GM18951 (cell line): Measurements from ENCODE around the gene WBP1.
A peak's percentile ranks its signal among the peaks of the same experiment; 100 is the strongest.
"Not testable (repeated sequence)": the region's sequence is repeated elsewhere in the genome, so short reads cannot be mapped to it uniquely, and the experiment has no call there.

Experiments used
- POLR2A ChIP-seq: IDR thresholded peaks from 4 replicates; pipeline ENCODE4 v1.6.1; 2011; ENCODE audit warnings: mild to moderate bottlenecking; ENCODE audit not compliant: insufficient read length, insufficient read depth; ENCODE audit errors: extremely low read depth
- in situ Hi-C: fragments of 300-500 bp; cut with MboI; formaldehyde crosslinking; loops from one replicate; pipeline ENCODE4 v1.12.0; 2022; ENCODE audit warnings: low sequenced_read_pairs, mixed read lengths, inconsistent platforms; ENCODE audit not compliant: unreplicated experiment

WBP1 gene

DNA sequence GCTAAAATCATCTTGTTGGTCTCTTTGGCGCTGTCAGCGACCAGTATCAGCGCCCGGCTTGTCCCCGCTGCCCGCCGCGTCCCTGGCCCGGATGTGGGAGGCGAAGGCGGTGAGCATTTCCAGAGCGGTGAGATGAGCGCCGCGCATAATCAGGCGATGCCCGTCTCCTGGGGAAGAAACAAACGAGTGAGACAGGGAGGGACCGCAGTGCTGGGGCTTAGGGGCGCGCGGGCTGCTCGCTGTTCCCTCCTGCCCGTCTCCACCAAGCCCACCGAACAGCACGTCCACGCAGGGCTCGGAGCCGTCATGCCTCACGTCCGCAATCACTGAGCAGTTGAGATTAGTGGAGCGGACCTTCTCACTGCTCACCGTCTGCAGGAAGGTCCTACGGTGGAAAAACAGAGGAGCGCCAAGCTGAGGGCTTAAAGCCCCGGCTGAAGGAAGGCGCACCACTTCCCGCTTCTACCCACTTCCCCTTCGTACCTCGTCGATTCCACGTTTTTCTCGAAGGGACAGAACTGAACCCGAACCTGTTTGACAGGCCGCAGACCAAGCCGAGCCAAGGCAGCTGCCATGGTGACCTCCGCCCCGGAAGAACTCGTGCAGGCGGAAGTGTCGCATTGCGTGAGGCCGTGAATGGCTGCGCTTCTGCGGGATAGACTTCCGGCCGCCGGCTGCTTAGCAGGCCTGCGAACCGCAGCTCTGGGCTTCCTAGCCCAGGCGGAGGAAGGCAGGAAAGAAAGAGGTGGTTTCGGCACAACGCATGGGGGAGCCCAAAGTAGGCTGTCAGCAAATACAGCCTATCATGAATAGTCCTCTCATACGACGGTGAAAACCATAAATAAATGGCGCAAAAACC is 14.1 kb downstream of the WBP1 start, which contains the start of gene MRPL53:
Gene MRPL53 (minus strand): TSS at position 595 of the 859 bp plus-strand sequence. CDS start 20 bp downstream, at position 575.
- in situ Hi-C loops, result no loop called here
- peak; percentile 87 for TF ChIP-seq POLR2A

DNA sequence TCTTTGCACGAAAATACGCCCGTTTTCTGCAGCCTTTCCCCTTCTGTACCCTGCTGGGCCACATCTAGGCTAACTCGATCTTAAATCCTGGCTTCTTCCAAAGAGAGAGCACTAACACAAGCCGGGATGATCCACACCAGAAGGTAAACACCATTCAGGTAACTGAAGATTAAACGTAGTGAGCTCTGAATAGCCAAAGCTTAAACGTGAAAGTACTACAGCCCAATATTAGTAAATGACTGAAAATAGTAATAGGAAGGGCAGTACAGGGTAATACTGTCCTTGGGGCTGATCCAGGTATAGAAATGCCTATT is 14.7 kb downstream of the WBP1 start:
- in situ Hi-C loops, result no loop called here
- TF ChIP-seq POLR2A, result no peak

DNA sequence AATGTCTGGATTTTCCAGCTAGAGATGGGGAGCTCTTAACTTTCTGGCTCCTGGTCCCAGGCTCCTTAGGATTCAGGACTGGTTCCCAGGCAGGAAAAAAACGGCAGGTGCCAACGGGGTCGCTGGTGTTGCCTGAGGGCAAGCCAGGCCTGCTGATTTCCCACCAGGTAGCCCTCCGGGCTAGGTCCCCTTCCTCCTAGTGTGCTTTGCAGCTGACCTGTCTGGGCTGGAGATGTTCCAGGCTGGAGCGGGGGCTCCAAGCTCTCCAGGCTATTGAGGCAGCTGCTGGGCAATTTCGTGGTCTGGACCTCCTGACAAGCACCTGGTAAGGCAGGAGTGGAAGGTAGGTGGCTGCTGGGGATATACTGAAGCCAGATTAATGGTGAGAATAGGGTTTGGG is 16.2 kb downstream of the WBP1 start:
- TF ChIP-seq POLR2A, result no peak
- in situ Hi-C loops, result no loop called here

DNA sequence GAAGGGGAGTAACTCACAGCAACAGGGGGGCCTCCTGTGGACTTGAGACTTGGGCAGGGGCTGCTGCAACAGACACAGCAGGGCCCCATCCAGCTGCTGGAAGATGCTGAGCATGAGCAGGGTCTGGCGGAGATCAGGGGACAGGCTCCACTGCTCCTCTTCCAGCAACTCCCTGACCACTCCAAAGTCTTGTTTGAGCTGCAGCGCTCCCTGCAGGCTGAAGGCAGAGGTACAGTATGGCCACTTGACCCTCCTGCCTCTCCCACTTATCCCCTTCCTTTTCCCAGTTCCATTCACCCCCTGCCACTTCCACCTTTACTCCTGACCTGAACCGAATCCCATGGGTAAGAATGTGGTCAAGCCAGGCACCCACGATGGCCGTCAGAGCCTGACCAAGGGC is 16.7 kb downstream of the WBP1 start:
- TF ChIP-seq POLR2A, result no peak
- in situ Hi-C loops, result no loop called here

DNA sequence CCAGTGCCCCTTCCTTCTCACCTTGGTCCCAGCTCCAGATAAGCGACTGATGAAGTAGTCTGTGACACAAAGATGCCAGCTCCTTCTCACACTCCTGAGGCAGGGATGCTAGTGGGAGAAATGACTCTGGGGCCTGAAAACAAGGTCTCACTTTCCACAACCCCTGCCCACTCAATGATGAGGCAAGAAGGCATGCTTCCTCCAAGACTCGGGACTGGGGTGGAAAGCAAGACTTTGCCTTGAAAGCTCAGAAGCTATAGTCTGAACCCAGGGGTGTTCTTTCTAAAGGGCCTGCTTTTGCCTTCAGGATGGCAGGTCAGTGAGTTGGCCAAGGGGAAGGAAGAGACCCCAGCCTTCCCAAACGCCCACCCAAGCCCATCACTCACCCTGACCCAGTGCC is 23.2 kb downstream of the WBP1 start:
- in situ Hi-C loops, result no loop called here
- TF ChIP-seq POLR2A, result no peak

DNA sequence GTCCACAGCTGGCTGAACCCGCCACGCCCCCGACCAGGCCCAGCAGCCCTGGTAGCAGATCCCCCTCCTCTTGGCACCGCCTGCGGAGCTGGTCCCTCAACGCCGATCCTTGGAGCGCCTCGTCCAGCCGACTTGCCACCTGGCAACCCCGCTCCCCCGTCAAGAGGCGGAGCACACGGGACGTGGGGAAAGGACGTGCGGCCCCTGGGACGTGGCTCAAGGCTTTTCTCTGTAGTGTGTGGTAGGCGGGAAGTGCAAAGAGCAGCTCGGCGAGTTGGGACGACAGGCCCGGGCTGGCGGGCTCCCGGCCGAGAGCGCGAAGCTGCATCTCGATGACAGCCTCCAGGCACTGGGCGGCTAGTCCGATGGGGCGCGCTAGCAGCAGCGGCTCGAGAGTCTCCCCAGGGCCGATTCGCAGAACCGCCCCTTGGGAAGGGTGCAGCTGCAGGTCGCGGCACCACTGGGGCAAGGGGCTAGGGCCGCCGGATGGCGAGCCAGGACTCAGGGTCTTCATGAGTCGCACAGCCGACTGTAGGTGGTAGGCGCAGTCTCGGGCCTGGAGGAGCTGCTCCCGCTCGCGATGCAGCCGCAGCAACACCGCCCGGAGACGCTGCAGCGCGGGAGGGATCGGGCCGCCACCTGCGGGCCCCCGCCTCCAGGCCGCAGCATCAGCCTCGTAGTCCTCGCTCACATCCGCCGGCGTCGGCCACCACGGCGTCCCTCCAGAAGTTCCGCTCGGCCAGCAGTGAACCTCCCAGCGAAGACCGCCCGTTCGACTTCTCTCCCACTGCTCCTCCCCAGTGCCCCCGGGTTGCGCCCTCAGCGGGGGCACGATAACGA is 23.9 kb downstream of the WBP1 start:
- in situ Hi-C loops, result no loop called here
- no peak for TF ChIP-seq POLR2A

DNA sequence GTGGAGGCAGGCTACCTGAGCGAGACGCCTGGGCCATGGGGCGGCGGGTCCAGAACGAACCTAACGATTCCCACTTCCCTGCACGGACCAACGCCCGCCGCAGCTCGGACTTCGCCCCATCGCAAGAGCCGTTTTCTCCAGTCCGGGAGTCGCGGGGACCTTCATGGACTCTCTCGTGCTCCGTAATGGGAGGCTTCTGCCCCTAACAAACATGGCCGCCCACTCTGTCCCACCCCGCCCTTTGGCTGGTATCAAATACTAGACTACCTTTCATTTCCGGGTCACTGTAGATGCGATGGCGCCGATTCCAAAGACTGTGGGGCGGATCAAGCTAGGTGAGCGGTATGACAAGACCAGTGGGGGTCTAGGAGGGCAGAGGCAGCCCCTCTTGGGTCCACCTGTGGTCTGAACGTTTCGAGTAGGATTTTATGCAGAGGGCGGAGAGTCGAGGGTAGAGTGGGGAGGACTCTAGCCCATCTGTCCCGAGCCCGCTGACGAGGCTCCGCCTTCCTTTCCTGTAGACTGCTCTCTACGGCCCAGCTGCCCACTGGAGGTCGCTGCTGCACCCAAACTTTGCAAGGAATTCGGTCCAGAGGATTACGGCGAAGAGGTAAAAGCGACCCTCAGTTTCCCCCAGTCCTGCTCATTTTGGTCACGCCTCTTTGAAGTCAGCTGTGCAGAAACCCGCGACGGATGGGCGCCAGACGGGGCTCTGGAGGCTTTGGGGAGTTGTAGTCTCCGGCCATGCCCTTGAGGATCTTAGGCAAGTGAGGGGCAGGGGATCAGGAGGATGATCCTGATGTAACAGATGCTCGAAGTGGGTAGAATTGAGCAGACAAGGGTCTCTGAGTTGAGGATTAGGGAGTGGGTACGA is 24.8 kb downstream of the WBP1 start, which contains the start of the genes CCDC142 and TTC31:
Gene CCDC142 (minus strand): TSS at position 198 of the 874 bp plus-strand sequence. CDS start 161 bp downstream, at position 37.
Gene TTC31 (plus strand): TSS at position 281 of the 874 bp plus-strand sequence. CDS start 15 bp downstream, at position 296.
- in situ Hi-C loops, result no loop called here
- TF ChIP-seq POLR2A, result peak; percentile 77

DNA sequence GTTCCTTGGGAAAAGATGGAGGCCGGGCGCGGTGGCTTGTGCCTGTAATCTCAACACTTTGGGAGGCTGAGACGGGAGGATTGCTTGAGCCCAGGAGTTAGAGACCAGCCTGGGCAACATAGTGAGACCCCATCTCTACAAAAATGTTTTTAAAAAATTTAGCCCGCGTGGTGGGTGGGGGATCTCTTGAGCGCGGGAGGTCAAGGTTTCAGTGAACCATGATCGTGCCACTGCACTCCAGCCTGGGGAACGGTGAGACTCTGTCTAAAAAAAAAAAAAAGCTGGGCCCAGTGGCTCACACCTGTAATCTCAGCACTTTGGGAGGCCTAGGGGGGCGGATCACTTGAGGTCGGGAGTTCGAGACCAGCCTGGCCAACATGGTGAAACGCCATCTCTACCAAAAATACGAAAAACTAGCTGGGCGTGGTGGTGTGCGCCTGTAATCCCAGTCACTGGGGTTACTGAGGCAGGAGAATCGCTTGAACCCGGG is 25.5 kb downstream of the WBP1 start:
- in situ Hi-C loops, result not testable (repeated sequence)

DNA sequence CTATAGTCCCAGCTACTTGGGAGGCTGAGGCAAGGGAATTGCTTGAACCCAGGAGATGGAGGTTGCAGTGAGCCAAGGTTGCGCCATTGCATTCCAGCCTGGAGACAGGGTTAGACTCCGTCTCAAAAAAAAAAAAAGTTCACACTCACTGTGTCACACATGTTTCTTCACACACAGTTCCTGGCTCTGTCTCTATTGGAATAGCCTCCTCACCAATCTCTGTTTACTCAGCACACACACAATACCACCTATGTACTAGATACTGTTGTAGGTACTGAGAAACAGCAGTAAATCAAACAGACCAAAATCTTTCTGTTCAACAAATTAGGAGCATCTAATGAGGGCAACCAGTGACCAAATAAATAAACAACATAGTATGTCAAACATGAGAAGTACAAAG is 27.9 kb downstream of the WBP1 start:
- in situ Hi-C loops, result no loop called here
- TF ChIP-seq POLR2A, result no peak

DNA sequence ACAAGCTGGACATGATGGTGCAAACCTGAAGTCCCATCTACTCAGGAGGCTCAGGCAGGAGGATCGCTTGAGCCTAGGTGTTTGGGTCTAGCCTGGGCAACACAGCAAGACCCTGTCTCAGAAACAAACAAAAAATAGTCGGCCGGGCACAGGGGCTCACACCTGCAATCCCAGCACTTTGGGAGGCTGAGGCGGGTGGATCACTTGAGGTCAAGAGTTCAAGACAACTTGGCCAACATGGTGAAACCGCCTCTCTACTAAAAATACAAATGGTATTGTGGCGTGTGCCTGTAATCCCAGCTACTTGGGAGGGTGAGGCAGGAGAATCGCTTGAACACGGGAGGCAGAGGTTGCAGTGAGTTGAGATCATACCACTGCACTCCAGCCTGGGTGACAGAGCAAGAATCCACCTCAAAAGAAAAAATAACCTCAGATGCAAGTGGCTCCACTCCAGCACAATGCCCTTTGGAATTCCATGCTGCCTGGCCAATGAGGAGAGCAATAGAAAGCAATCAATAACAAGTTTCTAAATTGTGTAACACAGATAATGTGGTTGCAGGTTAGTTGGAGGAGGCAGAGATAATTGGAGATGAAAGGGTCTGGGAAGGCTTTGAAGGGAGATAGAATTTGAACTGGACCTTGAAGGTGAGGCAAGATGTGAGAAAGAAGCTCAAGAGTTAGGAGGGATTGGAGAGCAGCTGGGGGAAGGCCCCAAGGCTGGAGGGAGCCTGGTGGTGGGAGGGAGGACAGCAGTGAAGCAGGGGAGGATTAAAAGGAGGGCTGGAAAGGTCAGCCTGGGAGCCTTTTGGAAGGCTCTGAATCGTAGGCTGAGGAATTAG is 30.6 kb downstream of the WBP1 start:
- no peak for TF ChIP-seq POLR2A
- in situ Hi-C loops, result no loop called here

DNA sequence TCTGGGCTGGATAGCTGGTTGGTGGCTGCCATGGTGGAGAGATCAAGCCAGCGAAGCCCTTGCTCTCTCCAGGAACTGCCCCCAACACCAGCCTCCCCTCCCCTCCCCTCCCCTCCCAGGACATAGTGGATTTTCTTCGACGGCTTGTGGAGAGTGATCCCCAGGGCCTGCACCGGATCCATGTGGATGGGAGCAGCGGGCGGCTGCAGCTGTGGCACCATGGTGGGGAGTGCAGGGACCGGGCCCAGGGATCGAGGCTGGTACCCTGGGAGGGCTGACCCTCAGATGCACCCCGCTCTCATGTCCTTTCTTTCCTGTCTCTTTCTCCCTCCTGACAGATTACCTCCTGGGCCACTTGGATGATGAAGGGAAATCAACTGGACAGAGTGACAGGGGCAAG is 31.7 kb downstream of the WBP1 start:
- no peak for TF ChIP-seq POLR2A
- in situ Hi-C loops, result no loop called here
